Smooth muscle cell (in vitro differentiated cells): ENCODE data around the gene SND1. TPM values are rescaled to one million over a fixed set of nuclear protein-coding genes. Genes with fewer than 3 reads are reported as not detected.

ENCODE experiments used
- DNase-seq: peaks from one replicate; lab custom pipeline; 2025; ENCODE audit not compliant: unreplicated experiment; lab: John Stamatoyannopoulos, UW
- H2AFZ ChIP-seq: fragments of 200-600 bp; sonication (generic); 2 replicates; pipeline ENCODE4 v1.6.0; 2016; ENCODE audit warnings: antibody characterized with exemption, low read depth, mild to moderate bottlenecking
- H3F3A ChIP-seq: fragments of 200-600 bp; sonication (generic); 2 replicates; pipeline ENCODE4 v1.6.0; 2017; ENCODE audit warnings: antibody characterized with exemption, low read depth
- H3K27ac ChIP-seq: fragments of 200-600 bp; sonication (generic); 2 replicates; pipeline ENCODE4 v1.5.1; 2016; ENCODE audit warnings: low read depth, mild to moderate bottlenecking
- H3K27me3 ChIP-seq: fragments of 200-600 bp; sonication (generic); 2 replicates; pipeline ENCODE4 v1.6.1; 2016; ENCODE audit warnings: low read depth, mild to moderate bottlenecking
- H3K36me3 ChIP-seq: fragments of 200-600 bp; sonication (generic); 2 replicates; pipeline ENCODE4 v1.5.1; 2016; ENCODE audit warnings: low read depth
- H3K4me1 ChIP-seq: fragments of 200-600 bp; sonication (generic); 2 replicates; pipeline ENCODE4 v1.5.1; 2016; ENCODE audit warnings: low read depth
- H3K4me2 ChIP-seq: fragments of 200-600 bp; sonication (generic); 2 replicates; pipeline ENCODE4 v1.6.0; 2016; ENCODE audit warnings: mild to moderate bottlenecking
- H3K4me3 ChIP-seq: fragments of 200-600 bp; sonication (generic); 2 replicates; pipeline ENCODE4 v1.5.1; 2016; ENCODE audit warnings: mild to moderate bottlenecking
- H3K79me2 ChIP-seq: fragments of 200-600 bp; sonication (generic); 2 replicates; pipeline ENCODE4 v1.6.0; 2016; ENCODE audit warnings: low read depth, mild to moderate bottlenecking
- H3K9ac ChIP-seq: fragments of 200-600 bp; sonication (generic); 2 replicates; pipeline ENCODE4 v1.6.0; 2016; ENCODE audit warnings: low read depth
- H3K9me3 ChIP-seq: fragments of 200-600 bp; sonication (generic); replicated peaks from 2 replicates; pipeline ENCODE4 v1.5.1; 2016; ENCODE audit warnings: low read depth
- H4K20me1 ChIP-seq: fragments of 200-600 bp; sonication (generic); 2 replicates; pipeline ENCODE4 v1.6.0; 2016; ENCODE audit warnings: low read depth
- WGBS: methylation state at CpG from one replicate; pipeline ENCODE4 v1.1.7; 2016; ENCODE audit warnings: low lambda C conversion rate; 5-methylcytosine and 5-hydroxymethylcytosine counted together
- polyA plus RNA-seq: library from polyadenylated mRNA; unstranded; fragments of >200 nt; fragmentation: Nextera tagmentation; extraction: Ambion mirVana; gene quantifications from 2 replicates; pipeline ENCODE4 v1.2.1, GENCODE V29; 2016
- total RNA-seq: library from RNA; depleted of rRNA; stranded (reverse); fragments of >200 nt; gene quantifications from 2 replicates; pipeline ENCODE4 v1.2.3, GENCODE V29; 2014
- TF ChIP-seq, protein P1 (sequence below): fragments of 200-600 bp; sonication (generic); IDR thresholded peaks from 2 replicates; pipeline ENCODE4 v1.5.1; 2017; ENCODE audit warnings: borderline replicate concordance, mild to moderate bottlenecking, antibody characterized with exemption; ENCODE audit not compliant: insufficient read depth, poor library complexity, severe bottlenecking

Gene SND1
- total and polyA plus RNA-seq, 2 experiments from 2014 or later: 129 to 136 TPM

DNA sequence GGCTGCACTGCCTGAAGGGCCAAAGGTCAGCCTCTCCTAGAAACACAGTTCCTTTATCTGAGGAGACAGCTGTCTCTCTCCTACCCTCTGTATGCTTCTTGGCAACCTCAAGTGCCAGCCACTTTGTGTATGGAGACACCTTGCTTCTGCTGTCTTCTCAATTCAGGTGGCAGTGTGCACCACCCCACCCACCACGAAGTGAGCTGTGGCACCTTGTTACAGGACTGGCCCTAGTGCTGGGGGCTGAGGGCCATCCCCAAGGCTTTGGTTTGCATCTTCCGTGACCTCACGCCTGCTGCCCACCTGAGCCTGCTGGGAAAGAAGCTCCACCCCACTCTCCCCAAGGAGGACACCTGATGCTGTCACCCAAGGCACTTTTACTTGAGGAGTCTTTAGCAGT is 426.3 kb downstream of the SND1 start:
- Histone ChIP-seq H3K27me3 (no peaks in the 10 kb centered on the region), H3K9ac (no peak overlapping the region), H3K4me3 (no peak overlapping the region), H2AFZ (no peak overlapping the region), H3K27ac (no peak overlapping the region), H3K4me1 (peaks cover 4% of the 10 kb centered on the region), H3F3A (no peaks in the 10 kb centered on the region), H3K4me2 (no peak overlapping the region), H4K20me1 (peaks cover 99% of the 10 kb centered on the region), H3K36me3 (no peaks in the 10 kb centered on the region), H3K79me2 (no peaks in the 10 kb centered on the region), H3K9me3 (no peaks in the 10 kb centered on the region)
- 98% methylated on average over 3 of the region's 3 CpGs for WGBS
- TF ChIP-seq, protein P1, sequence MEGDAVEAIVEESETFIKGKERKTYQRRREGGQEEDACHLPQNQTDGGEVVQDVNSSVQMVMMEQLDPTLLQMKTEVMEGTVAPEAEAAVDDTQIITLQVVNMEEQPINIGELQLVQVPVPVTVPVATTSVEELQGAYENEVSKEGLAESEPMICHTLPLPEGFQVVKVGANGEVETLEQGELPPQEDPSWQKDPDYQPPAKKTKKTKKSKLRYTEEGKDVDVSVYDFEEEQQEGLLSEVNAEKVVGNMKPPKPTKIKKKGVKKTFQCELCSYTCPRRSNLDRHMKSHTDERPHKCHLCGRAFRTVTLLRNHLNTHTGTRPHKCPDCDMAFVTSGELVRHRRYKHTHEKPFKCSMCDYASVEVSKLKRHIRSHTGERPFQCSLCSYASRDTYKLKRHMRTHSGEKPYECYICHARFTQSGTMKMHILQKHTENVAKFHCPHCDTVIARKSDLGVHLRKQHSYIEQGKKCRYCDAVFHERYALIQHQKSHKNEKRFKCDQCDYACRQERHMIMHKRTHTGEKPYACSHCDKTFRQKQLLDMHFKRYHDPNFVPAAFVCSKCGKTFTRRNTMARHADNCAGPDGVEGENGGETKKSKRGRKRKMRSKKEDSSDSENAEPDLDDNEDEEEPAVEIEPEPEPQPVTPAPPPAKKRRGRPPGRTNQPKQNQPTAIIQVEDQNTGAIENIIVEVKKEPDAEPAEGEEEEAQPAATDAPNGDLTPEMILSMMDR: no peak
- no peak for DNase-seq

DNA sequence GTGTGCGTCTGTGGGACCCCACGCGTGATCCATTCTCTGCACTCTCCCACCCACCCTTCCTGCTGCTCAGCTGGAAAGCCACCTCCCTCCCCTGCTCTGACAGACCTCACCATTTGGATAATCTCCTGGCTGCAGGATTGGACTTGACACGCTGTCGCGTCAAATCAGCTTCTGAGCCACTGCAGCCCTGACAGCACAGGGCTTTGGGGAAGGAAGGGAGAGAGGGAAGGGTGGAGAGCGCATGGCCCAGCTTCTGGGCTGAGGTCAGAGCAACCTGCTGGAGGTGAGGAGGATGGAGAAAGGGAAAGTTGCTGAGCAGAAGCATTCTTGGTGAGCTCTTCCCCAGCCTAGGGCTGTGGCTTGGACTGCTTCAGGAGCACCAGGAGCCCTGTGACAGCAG is 428.2 kb downstream of the SND1 start:
- Histone ChIP-seq H3K4me3 (no peak overlapping the region), H3K4me1 (peaks cover 4% of the 10 kb centered on the region), H3F3A (no peaks in the 10 kb centered on the region), H3K4me2 (no peak overlapping the region), H3K9me3 (no peaks in the 10 kb centered on the region), H3K79me2 (no peaks in the 10 kb centered on the region), H3K9ac (no peak overlapping the region), H3K27me3 (no peaks in the 10 kb centered on the region), H4K20me1 (peaks cover 97% of the 10 kb centered on the region), H2AFZ (no peak overlapping the region), H3K36me3 (no peaks in the 10 kb centered on the region), H3K27ac (no peak overlapping the region)
- 86% methylated on average over 7 of the region's 7 CpGs for WGBS
- DNase-seq: no peak
- TF ChIP-seq, protein P1: no peak

DNA sequence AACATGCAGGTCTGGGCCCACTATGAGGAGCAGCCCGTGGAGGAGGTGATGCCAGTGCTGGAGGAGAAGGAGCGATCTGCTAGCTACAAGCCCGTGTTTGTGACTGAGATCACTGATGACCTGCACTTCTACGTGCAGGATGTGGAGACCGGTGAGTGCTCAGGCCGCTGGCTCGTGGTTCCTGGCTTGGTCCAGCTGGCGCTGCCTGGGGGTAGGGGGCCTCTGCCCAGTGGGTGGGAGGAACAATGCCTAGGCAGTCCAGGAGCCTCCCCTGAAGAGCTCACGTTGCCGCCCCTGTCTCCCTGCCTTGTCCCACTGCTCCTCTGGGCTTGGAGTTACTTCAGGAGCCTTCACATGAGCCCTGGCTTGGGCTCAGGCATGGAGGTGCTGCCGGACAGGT is 429.4 kb downstream of the SND1 start:
- no peak for DNase-seq
- H3K27ac ChIP-seq: no peak overlapping the region
- H3K9me3 ChIP-seq: no peaks in the 10 kb centered on the region
- H3K27me3 ChIP-seq: no peaks in the 10 kb centered on the region
- H3K36me3 ChIP-seq: no peaks in the 10 kb centered on the region
- TF ChIP-seq, protein P1: no peak
- peaks cover 94% of the 10 kb centered on the region for H4K20me1 ChIP-seq
- H3K79me2 ChIP-seq: no peaks in the 10 kb centered on the region
- H3F3A ChIP-seq: no peaks in the 10 kb centered on the region
- peaks cover under 1% of the 10 kb centered on the region for H3K4me1 ChIP-seq
- 97% methylated on average over 11 of the region's 11 CpGs for WGBS
- H2AFZ ChIP-seq: no peak overlapping the region
- H3K9ac ChIP-seq: no peak overlapping the region
- H3K4me3 ChIP-seq: no peak overlapping the region
- no peak overlapping the region for H3K4me2 ChIP-seq

DNA sequence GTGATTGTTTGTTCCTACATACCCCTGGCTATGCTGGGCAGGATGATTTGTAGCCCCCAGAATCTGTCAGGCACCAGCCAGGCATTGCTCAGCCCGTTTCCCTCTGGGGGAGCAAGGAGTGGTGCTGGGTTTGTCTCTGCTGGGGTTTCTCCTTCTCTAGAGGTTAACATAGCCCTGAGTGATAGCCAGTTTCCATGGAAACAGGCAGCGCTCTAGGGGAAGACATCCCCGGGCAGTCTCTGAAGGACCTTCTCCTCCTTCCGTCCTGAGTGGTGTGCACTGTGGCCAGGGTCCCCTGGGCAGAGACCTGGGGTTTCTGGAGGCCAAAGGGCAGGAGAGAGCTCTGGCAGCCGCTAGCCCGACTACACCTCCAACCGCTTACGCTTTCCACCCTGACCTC is 429.8 kb downstream of the SND1 start:
- Histone ChIP-seq H3K9ac (no peak overlapping the region), H3K27me3 (no peaks in the 10 kb centered on the region), H2AFZ (no peak overlapping the region), H3K36me3 (no peaks in the 10 kb centered on the region), H3K4me2 (no peak overlapping the region), H3K4me1 (no peaks in the 10 kb centered on the region), H3K4me3 (no peak overlapping the region), H3F3A (no peaks in the 10 kb centered on the region), H4K20me1 (peaks cover 96% of the 10 kb centered on the region), H3K27ac (no peak overlapping the region), H3K79me2 (no peaks in the 10 kb centered on the region), H3K9me3 (no peaks in the 10 kb centered on the region)
- DNase-seq: no peak
- WGBS: 96% methylated on average over 8 of the region's 8 CpGs
- TF ChIP-seq, protein P1: no peak
